C4-2B (cell line): ENCODE results near the gene IFT22.

Experiments used
- CTCF ChIP-seq: fragments of 450-650 bp; conservative IDR thresholded peaks from 2 replicates; pipeline ENCODE4 v1.5.1; 2017; ENCODE audit warnings: mild to moderate bottlenecking
- ZFX ChIP-seq: fragments of 450-650 bp; IDR thresholded peaks from 2 replicates; pipeline ENCODE4 v1.6.1; 2017

GRCh38 chr7:101302641-101303101 lies 18.9 kb downstream of the IFT22 start:
- no peak for TF ChIP-seq CTCF
- no peak for TF ChIP-seq ZFX
